HG02840 (cell line): ENCODE data around the gene SLC1A5.
"Not testable (repeated sequence)": the region's sequence is repeated elsewhere in the genome, so short reads cannot be mapped to it uniquely, and the experiment has no call there.

Source experiments
- ATAC-seq: cut with Tn5 transposase; IDR thresholded peaks from one replicate; pipeline ENCODE4 v1.9.1; 2021; ENCODE audit warnings: mild to moderate bottlenecking, moderate library complexity, moderate number of reproducible peaks; ENCODE audit not compliant: unreplicated experiment, low FRiP score

Gene SLC1A5

DNA sequence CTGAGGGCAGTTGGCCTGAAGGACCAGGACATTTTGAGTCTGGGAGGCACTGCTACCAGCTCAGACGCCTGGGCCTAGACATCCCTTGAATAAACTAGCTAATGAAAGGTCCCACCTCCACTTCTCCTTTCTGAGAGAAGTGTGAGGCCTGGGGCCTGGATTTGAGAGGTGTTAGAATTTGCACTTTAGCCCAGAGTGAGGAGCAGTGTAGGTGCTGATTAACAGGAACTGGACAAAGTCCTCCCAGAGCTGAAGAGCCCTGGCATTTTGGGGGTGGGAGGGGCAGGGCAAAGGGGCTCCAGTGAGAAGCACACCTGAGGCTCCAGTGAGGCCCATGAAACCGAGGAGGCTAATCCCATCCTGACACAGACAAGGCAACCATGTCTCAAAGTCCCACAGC lies 15.2 kb upstream of the SLC1A5 start:
- no peak for ATAC-seq

DNA sequence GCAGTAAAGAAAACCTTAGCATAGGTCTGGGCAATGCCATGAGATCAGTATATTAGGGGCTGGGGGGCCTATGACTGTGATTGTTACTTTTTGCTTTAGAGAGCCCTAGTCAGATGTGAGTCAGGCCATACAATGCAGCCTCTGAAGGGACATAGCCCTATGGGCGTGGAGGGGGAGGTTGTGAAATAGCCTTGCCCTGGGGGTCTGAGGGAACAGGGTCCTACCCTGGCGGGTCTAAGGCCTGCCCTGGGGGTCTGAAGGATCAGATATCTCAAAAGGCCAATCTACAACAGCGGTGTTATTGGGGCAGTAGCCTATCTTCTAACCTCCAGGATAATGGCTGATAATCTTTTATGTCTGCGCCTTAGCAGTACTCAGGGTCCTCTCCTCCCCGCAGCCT lies 13.8 kb upstream of the SLC1A5 start:
- ATAC-seq = no peak

GRCh38 chr19:46798713-46799112 lies 10.3 kb upstream of the SLC1A5 start:
- no peak for ATAC-seq

GRCh38 chr19:46797881-46798280 lies 9.5 kb upstream of the SLC1A5 start:
- no peak for ATAC-seq

DNA sequence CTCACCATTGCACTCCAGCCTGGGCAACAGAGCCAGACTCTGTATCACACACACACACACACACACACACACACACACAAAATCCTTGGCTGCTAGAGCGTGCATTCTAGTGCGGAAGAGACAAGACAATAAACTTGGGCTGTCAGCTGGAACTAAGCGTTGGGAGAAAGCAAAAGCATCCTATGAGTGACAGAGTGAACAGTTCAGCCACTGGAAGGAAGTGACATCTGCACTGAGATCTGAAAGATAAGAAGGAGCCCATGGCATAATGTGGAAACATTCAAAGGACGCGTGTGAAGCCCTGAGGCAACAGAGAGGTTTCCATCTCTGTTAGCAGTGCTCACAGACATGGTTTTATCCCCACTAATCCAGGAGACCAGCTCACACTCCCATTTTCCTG lies 3.5 kb upstream of the SLC1A5 start:
- no peak for ATAC-seq

GRCh38 chr19:46789371-46789770 lies 977 bp upstream of the SLC1A5 start:
- ATAC-seq = no peak

DNA sequence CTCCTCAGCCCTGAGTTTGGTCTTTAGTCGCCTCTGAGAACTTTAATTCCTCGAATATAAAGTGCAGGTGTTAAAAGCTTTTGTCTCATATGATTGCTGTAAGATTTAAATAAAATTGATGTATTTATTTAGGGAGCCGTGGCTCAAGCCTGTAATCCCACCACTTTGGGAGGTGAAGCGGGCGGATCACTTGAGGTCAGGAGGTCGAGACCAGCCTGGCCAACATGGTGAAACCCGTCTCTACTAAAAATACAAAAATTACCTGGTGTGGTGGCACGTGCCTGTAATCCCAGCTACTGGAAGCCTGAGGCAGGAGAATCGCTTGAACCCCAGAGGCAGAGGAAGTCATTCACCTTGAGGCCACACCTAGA lies 559 bp upstream of the SLC1A5 start:
- ATAC-seq = no peak

DNA sequence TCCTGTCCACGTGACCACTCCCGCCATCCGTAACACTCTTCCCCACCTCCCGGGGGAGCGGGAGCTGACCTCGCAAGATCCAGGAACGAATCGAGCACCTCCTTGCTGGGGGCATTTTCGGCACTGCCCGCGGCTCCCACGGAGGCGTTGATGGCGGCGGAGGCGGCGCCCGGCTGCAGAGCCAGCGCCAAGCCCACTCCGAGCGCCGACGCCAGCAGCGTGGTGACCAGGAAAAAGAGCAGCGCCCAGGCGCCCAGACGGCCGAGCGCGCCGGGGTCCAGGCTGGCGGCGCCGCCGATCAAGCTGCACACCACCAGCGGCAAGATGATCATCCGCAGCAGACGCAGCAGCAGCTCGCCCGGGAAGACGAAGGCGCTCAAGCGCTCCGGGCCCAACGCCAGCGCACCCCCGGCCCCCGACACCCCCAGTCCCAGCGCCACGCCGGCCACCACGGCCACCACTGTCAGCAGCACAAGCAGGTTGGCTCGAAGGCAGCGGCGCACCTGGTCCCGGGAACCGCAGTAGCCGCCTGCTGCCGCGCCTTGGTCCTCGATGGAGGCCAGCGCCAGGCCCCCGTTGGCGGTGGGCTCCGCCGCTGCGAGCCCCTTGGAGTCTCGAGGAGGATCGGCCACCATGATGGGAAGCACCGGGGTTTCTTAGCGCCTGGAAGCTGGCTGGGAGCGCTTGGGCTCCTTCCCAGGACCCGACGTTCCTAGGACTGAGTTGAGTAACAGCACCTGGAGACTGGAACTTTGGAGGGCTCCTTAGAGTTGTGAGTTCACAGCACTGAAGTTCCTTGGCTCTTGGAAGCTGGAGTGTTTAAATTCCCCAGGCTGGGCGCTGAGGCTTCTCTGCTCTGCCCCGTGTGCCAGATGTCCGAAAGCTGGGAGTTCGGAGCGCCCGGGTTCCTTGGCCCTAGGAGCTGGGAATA lies 798 bp downstream of the SLC1A5 start:
- ATAC-seq = no peak

DNA sequence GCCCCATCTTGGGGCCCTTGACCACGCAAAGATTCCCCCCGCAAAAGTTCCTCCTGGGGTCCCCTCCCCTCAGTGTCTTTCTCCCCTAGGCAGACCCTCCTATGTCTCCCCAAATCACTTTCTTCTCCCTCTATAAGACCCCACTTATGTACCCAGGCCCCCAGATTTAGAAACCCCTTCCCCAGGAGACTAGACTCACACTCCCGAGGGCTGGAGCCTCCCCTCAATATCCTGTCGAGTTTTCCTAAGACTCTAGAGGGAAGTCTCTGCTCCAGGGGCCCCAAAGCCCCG lies 1.4 kb downstream of the SLC1A5 start:
- ATAC-seq = no peak

- no peak for ATAC-seq
Measured at GRCh38 chr19:46786236-46787039, 2.0 kb downstream of the SLC1A5 start.

- ATAC-seq = no peak
Measured at GRCh38 chr19:46785980-46786235, 2.5 kb downstream of the SLC1A5 start.

- ATAC-seq = no peak
Measured at GRCh38 chr19:46785054-46785979, 3.1 kb downstream of the SLC1A5 start.

- ATAC-seq = no peak
Measured at GRCh38 chr19:46784262-46785053, 3.9 kb downstream of the SLC1A5 start.

- no peak for ATAC-seq
Measured at GRCh38 chr19:46783670-46784069, 4.7 kb downstream of the SLC1A5 start.

DNA sequence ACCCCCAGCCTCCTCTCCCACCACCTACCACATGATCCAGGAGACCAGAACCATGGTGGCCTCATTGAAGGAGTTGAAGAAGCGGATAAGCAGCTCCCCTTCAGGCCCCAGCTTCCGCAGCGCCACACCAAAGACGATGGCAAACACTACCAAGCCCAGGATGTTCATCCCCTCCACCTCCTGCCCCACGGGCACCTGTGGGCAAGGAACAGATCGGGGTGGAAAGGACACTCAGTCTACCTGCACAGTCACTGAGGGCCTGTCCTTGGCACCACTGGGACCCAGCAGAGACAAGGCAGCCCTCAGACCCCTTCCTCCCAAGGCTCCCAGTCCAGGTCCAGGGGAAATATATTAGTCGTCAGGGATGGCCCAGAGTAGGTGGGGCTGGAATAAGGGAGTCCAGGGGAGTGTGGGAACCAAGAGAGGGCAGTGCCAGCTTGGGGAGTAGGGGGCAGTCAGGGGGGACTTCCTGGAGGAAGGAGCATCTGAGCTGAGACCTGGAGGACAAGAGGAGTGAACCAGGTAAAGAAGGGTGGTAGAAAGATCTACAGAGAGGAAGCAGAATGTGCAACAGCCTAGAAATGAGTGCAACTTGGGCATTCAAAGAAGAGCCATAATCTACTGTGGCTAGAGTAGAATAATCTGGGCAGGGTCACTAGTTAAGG lies 5.9 kb downstream of the SLC1A5 start:
- no peak for ATAC-seq

- not testable (repeated sequence) for ATAC-seq
Measured at GRCh38 chr19:46777956-46778645, 10.3 kb downstream of the SLC1A5 start.

GRCh38 chr19:46776927-46777911 lies 11.2 kb downstream of the SLC1A5 start:
- ATAC-seq = no peak

DNA sequence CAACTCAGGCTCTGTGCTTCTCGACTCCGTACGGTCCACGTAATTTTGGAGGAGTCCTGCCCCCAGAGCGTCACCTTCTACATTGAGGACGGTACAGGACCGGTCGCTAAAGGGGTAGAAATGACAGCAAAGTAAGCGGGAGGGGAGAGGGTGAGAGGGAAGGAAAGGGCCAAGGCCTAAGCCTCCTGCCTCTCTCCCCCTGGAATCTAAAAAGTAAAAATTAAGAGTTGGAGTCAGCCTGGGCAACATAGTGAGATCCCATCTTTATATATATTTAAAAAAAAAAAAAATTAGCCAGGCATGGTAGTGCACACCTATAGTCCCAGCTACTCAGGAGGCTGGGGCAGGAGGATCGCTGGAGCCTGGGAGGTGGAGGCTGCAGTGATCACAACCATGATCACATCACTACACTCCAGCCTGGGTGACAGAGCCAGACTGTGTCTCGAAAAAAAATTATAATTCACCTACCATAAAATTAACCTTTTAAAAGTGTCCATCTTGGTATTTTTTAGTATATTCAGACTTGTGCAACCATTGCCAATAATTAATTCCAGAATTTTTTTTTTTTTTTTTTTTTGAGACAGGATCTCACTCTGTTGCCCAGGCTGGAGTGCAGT lies 12.6 kb downstream of the SLC1A5 start:
- ATAC-seq = no peak
